Smooth muscle cell (in vitro differentiated cells): ENCODE measurements around the gene MAPK9. TPM values are rescaled to one million over a fixed set of nuclear protein-coding genes. Genes with fewer than 3 reads are reported as not detected.

Source experiments
- DNase-seq: peaks from one replicate; lab custom pipeline; 2025; ENCODE audit not compliant: unreplicated experiment; lab: John Stamatoyannopoulos, UW
- H2AFZ ChIP-seq: fragments of 200-600 bp; sonication (generic); 2 replicates; pipeline ENCODE4 v1.6.0; 2016; ENCODE audit warnings: antibody characterized with exemption, low read depth, mild to moderate bottlenecking
- H3F3A ChIP-seq: fragments of 200-600 bp; sonication (generic); 2 replicates; pipeline ENCODE4 v1.6.0; 2017; ENCODE audit warnings: antibody characterized with exemption, low read depth
- H3K27ac ChIP-seq: fragments of 200-600 bp; sonication (generic); 2 replicates; pipeline ENCODE4 v1.5.1; 2016; ENCODE audit warnings: low read depth, mild to moderate bottlenecking
- H3K27me3 ChIP-seq: fragments of 200-600 bp; sonication (generic); 2 replicates; pipeline ENCODE4 v1.6.1; 2016; ENCODE audit warnings: low read depth, mild to moderate bottlenecking
- H3K36me3 ChIP-seq: fragments of 200-600 bp; sonication (generic); 2 replicates; pipeline ENCODE4 v1.5.1; 2016; ENCODE audit warnings: low read depth
- H3K4me1 ChIP-seq: fragments of 200-600 bp; sonication (generic); 2 replicates; pipeline ENCODE4 v1.5.1; 2016; ENCODE audit warnings: low read depth
- H3K4me2 ChIP-seq: fragments of 200-600 bp; sonication (generic); 2 replicates; pipeline ENCODE4 v1.6.0; 2016; ENCODE audit warnings: mild to moderate bottlenecking
- H3K4me3 ChIP-seq: fragments of 200-600 bp; sonication (generic); 2 replicates; pipeline ENCODE4 v1.5.1; 2016; ENCODE audit warnings: mild to moderate bottlenecking
- H3K79me2 ChIP-seq: fragments of 200-600 bp; sonication (generic); 2 replicates; pipeline ENCODE4 v1.6.0; 2016; ENCODE audit warnings: low read depth, mild to moderate bottlenecking
- H3K9ac ChIP-seq: fragments of 200-600 bp; sonication (generic); 2 replicates; pipeline ENCODE4 v1.6.0; 2016; ENCODE audit warnings: low read depth
- H3K9me3 ChIP-seq: fragments of 200-600 bp; sonication (generic); replicated peaks from 2 replicates; pipeline ENCODE4 v1.5.1; 2016; ENCODE audit warnings: low read depth
- H4K20me1 ChIP-seq: fragments of 200-600 bp; sonication (generic); 2 replicates; pipeline ENCODE4 v1.6.0; 2016; ENCODE audit warnings: low read depth
- CTCF ChIP-seq: fragments of 200-600 bp; sonication (generic); IDR thresholded peaks from 2 replicates; pipeline ENCODE4 v1.5.1; 2017; ENCODE audit warnings: borderline replicate concordance, mild to moderate bottlenecking, antibody characterized with exemption; ENCODE audit not compliant: insufficient read depth, poor library complexity, severe bottlenecking
- WGBS: methylation state at CpG from one replicate; pipeline ENCODE4 v1.1.7; 2016; ENCODE audit warnings: low lambda C conversion rate; 5-methylcytosine and 5-hydroxymethylcytosine counted together
- polyA plus RNA-seq: library from polyadenylated mRNA; unstranded; fragments of >200 nt; fragmentation: Nextera tagmentation; extraction: Ambion mirVana; gene quantifications from 2 replicates; pipeline ENCODE4 v1.2.1, GENCODE V29; 2016
- total RNA-seq: library from RNA; depleted of rRNA; stranded (reverse); fragments of >200 nt; gene quantifications from 2 replicates; pipeline ENCODE4 v1.2.3, GENCODE V29; 2014

The MAPK9 gene
- total and polyA plus RNA-seq, 2 experiments from 2014 or later: 34.8 to 40.9 TPM

- Histone ChIP-seq H4K20me1 (peaks cover 4% of the 10 kb centered on the region), H3K9ac (no peak overlapping the region), H3K27me3 (no peaks in the 10 kb centered on the region), H3K4me3 (no peak overlapping the region), H3K4me2 (no peak overlapping the region), H2AFZ (no peak overlapping the region), H3K4me1 (no peaks in the 10 kb centered on the region), H3K9me3 (no peaks in the 10 kb centered on the region), H3K27ac (no peak overlapping the region), H3K36me3 (no peaks in the 10 kb centered on the region), H3F3A (peaks cover 14% of the 10 kb centered on the region), H3K79me2 (no peaks in the 10 kb centered on the region)
- TF ChIP-seq CTCF: no peak
- WGBS: 94% methylated on average over 11 of the region's 11 CpGs
- no peak for DNase-seq
Measured at GRCh38 chr5:180311216-180311615, 19.3 kb upstream of the MAPK9 start.

DNA sequence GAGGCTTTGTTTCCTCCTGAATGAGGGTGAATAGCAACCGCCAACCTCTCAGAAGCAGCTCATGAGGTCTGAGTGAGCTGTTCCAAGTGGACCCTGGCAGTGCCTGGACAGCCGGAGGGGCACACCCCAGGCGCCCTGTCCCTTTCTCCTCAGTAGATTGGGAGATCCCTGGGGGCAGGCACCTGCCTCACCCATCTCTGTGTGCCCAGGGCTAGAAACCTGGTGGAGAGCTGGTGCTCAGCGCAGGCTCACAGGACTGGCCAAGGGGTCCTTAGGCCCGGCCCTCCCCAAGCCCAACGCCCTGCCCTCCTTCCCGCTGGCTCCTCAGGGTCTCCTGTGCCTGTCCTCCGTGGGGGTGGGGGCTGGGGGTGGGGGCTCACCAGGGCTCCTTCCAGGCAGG, 14.9 kb upstream of the MAPK9 start:
- Histone ChIP-seq H3K27ac (no peak overlapping the region), H3K4me1 (no peaks in the 10 kb centered on the region), H2AFZ (no peak overlapping the region), H3K9me3 (no peaks in the 10 kb centered on the region), H3K79me2 (no peaks in the 10 kb centered on the region), H4K20me1 (peaks cover 4% of the 10 kb centered on the region), H3F3A (peaks cover 25% of the 10 kb centered on the region), H3K4me3 (no peak overlapping the region), H3K4me2 (no peak overlapping the region), H3K9ac (no peak overlapping the region), H3K27me3 (no peaks in the 10 kb centered on the region), H3K36me3 (peaks cover 4% of the 10 kb centered on the region)
- TF ChIP-seq CTCF: no peak
- no peak for DNase-seq
- 96% methylated on average over 4 of the region's 8 CpGs for WGBS

- no peak for TF ChIP-seq CTCF
- Histone ChIP-seq H3F3A (peaks cover 36% of the 10 kb centered on the region), H3K4me1 (no peaks in the 10 kb centered on the region), H3K36me3 (peaks cover 7% of the 10 kb centered on the region), H3K27me3 (no peaks in the 10 kb centered on the region), H2AFZ (no peak overlapping the region), H3K4me2 (no peak overlapping the region), H3K27ac (no peak overlapping the region), H3K79me2 (no peaks in the 10 kb centered on the region), H3K9ac (no peak overlapping the region), H3K4me3 (no peak overlapping the region), H3K9me3 (no peaks in the 10 kb centered on the region), H4K20me1 (peaks cover 4% of the 10 kb centered on the region)
- 90% methylated on average over 12 of the region's 12 CpGs for WGBS
- DNase-seq: no peak
Measured at GRCh38 chr5:180305481-180305880, 13.6 kb upstream of the MAPK9 start.
